T-cell (primary cell): ENCODE results near the gene MYO5C. TPM values are rescaled to one million over a fixed set of nuclear protein-coding genes. Genes with fewer than 3 reads are reported as not detected.

Experiments
- ATAC-seq, 4 experiments: fragments of 200-7000 bp in 3 of 4; fragments of 150-1000 bp in 1 of 4; cut with Tn5 transposase; replicated peaks in 1 of 4; 1 replicate in 3 of 4; 2 replicates in 1 of 4; pipeline ENCODE4 v1.10.0; 2021; ENCODE audit warnings: moderate library complexity in 3 of 4, mild to moderate bottlenecking in 2 of 4, moderate number of reproducible peaks in 1 of 4
- CTCF ChIA-PET, 2 donors: fragments of 300-600 bp; sonication (Branson Sonifier 250); formaldehyde crosslinking; loops; one replicate each; lab custom pipeline; 2022; ENCODE audit warnings: antibody characterized with exemption in 2 of 2; lab: Charles Lee
- POLR2A ChIA-PET, 2 donors: fragments of 300-600 bp; sonication (Branson Sonifier 250); formaldehyde crosslinking; loops; one replicate each; lab custom pipeline; 2022; ENCODE audit warnings: antibody characterized with exemption in 2 of 2; lab: Charles Lee
- DNase-seq, 35 experiments: peaks; one replicate each; pipeline versions ENCODE4 v3.0.0 to v3.0.0-alpha.2; 2013 to 2023
- H3K27ac ChIP-seq: one replicate; pipeline ENCODE4 v1.5.1; 2013; ENCODE audit warnings: low read length
- H3K27me3 ChIP-seq, 2 experiments: replicated peaks in 1 of 2; 1 replicate in 1 of 2; 2 replicates in 1 of 2; pipeline versions ENCODE4 v1.6.1 to v1.7.0; 2013; ENCODE audit warnings: low read length in 1 of 2, mixed read lengths in 1 of 2; ENCODE audit not compliant: control insufficient read depth in 2 of 2, insufficient read depth in 2 of 2; ENCODE audit errors: extremely low read depth in 1 of 2
- H3K36me3 ChIP-seq, 2 donors: 1 replicate in 1 of 2; 2 replicates in 1 of 2; pipeline versions ENCODE4 v1.6.1 to v1.7.0; 2013; ENCODE audit warnings: low read length in 1 of 2; ENCODE audit not compliant: control insufficient read depth in 2 of 2, insufficient read depth in 1 of 2; ENCODE audit errors: extremely low read depth in 1 of 2
- H3K4me1 ChIP-seq, 2 experiments: 1 replicate in 1 of 2; 2 replicates in 1 of 2; pipeline versions ENCODE4 v1.6.1 to v1.7.0; 2013; ENCODE audit warnings: low read length in 2 of 2, mixed read lengths in 1 of 2; ENCODE audit not compliant: insufficient read depth in 2 of 2, control insufficient read depth in 1 of 2; ENCODE audit errors: extremely low read depth in 1 of 2
- H3K4me3 ChIP-seq, 2 donors: 1 replicate in 1 of 2; 2 replicates in 1 of 2; pipeline versions ENCODE4 v1.5.1 to v1.7.0; 2013; ENCODE audit warnings: mild to moderate bottlenecking in 2 of 2, low read length in 1 of 2, moderate library complexity in 1 of 2; ENCODE audit not compliant: control insufficient read depth in 1 of 2; ENCODE audit errors: extremely low read depth in 1 of 2
- H3K9me3 ChIP-seq: 2 replicates; pipeline ENCODE4 v1.7.0; 2013
- H3K27ac Mint-ChIP-seq, 2 donors: one replicate each; pipeline ENCODE4 v1.8.0; 2020 to 2021; ENCODE audit warnings: mild to moderate bottlenecking in 2 of 2, mixed read lengths in 2 of 2
- H3K27me3 Mint-ChIP-seq, 2 donors: one replicate each; pipeline ENCODE4 v1.8.0; 2021 to 2022; ENCODE audit warnings: mixed read lengths in 2 of 2
- H3K36me3 Mint-ChIP-seq: one replicate; pipeline ENCODE4 v1.8.0; 2021; ENCODE audit warnings: mixed read lengths
- H3K4me1 Mint-ChIP-seq, 3 donors: one replicate each; pipeline ENCODE4 v1.8.0; 2020 to 2022; ENCODE audit warnings: mixed read lengths in 3 of 3, mild to moderate bottlenecking in 1 of 3
- H3K4me3 Mint-ChIP-seq, 3 donors: one replicate each; pipeline ENCODE4 v1.8.0; 2020 to 2022; ENCODE audit warnings: mild to moderate bottlenecking in 3 of 3, mixed read lengths in 3 of 3, moderate library complexity in 3 of 3
- H3K9me3 Mint-ChIP-seq, 3 donors: one replicate each; pipeline ENCODE4 v1.8.0; 2020 to 2022; ENCODE audit warnings: mixed read lengths in 3 of 3
- WGBS: methylation state at CpG from one replicate; pipeline ENCODE4 v1.1.5; 2013; ENCODE audit warnings: missing lambda C conversion rate; ENCODE audit not compliant: insufficient coverage; 5-methylcytosine and 5-hydroxymethylcytosine counted together
- total RNA-seq, 35 experiments: library from RNA in 6 of 35; stranded (reverse) in 6 of 35; fragments of 120-200 nt in 1 of 35; gene quantifications; one replicate each; pipeline versions ENCODE4 v1.2.1 to v1.2.4 and lab custom pipeline; 2013 to 2026

Gene MYO5C
- total RNA-seq, 5 donors from 2014 or later (not counting 1 experiment from before 2014, with no cell fraction given) = 0.33 to 0.73 (median 0.53) TPM

DNA sequence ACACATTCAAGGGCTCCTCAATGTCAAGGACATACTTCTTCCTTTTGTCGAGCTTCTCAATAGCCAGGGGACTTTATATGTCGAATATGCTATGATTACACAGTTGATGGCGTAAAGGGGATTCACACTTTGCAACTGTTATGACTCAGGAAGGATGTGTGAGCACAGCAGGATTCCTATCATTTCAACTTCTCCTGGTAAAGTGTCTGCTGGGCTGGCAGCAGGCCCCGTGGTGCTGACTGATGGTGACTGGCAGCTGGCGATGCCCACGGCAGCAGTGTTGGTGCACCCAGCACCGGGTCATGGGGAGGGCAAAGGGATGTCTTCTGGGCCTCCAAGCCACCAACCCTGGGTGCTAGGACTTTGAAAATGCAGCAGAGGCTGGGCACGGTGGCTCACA lies 59.6 kb downstream of the MYO5C start:
- WGBS = 79% methylated on average over 6 of the region's 8 CpGs
- peak overlapping the region; percentile 75 for H3K27ac ChIP-seq
- H3K27me3 Mint-ChIP-seq = no peaks in the 10 kb centered on the region
- no peak for ATAC-seq
- DNase-seq = no peak
- no peaks in the 10 kb centered on the region for H3K36me3 Mint-ChIP-seq
- ChIA-PET CTCF (interaction anchor here (0.7 to 0.9 kb wide), 3 partner anchors 9 to 60 kb away, joined by 3 read pairs; no protein-coding TSS in a partner anchor), POLR2A (interaction anchor here in 1 of 2 donors (0.6 to 1.0 kb wide), 2 partner anchors 14 to 82 kb away, joined by 3 to 4 read pairs; no protein-coding TSS in a partner anchor)
- peak overlapping the region in 1 of 3 donors; percentile 66 for H3K4me3 Mint-ChIP-seq
- no peak overlapping the region for H3K4me3 ChIP-seq
- H3K36me3 ChIP-seq = no peaks in the 10 kb centered on the region
- no peaks in the 10 kb centered on the region for H3K9me3 Mint-ChIP-seq
- H3K4me1 ChIP-seq = peaks cover 26 to 35% of the 10 kb centered on the region in 2 experiments
- peak overlapping the region; percentile 98 to 99 for H3K27ac Mint-ChIP-seq
- H3K9me3 ChIP-seq = no peaks in the 10 kb centered on the region
- H3K27me3 ChIP-seq = peaks cover 0 to 2% of the 10 kb centered on the region in 2 experiments
- peaks cover 39 to 56% (median 50%) of the 10 kb centered on the region in 3 donors for H3K4me1 Mint-ChIP-seq

GRCh38 chr15:52234596-52235541 lies 60.7 kb downstream of the MYO5C start:
- CTCF ChIA-PET = interaction anchor here (0.7 to 1.7 kb wide), 5 partner anchors 8 to 59 kb away, joined by 3 to 4 read pairs (median 3); no protein-coding TSS in a partner anchor
- peak; percentile 75 to 88 (median 86) for ATAC-seq
- H3K4me3 Mint-ChIP-seq = peak overlapping the region; percentile 25 to 66 (median 41)
- Histone ChIP-seq H3K27ac (peak overlapping the region; percentile 75), H3K9me3 (no peaks in the 10 kb centered on the region), H3K36me3 (no peaks in the 10 kb centered on the region), H3K4me3 (no peak overlapping the region), H3K27me3 (peaks cover 0 to 2% of the 10 kb centered on the region in 2 experiments), H3K4me1 (peaks cover 26 to 35% of the 10 kb centered on the region in 2 experiments)
- no peaks in the 10 kb centered on the region for H3K9me3 Mint-ChIP-seq
- POLR2A ChIA-PET = interaction anchor here in 1 of 2 donors (0.6 to 1.3 kb wide), 2 partner anchors 15 to 56 kb away, joined by 3 to 4 read pairs; no protein-coding TSS in a partner anchor
- H3K27ac Mint-ChIP-seq = peak overlapping the region; percentile 98 to 99
- peak in 27 of 35 experiments; percentile 10 to 74 (median 32) for DNase-seq
- no peaks in the 10 kb centered on the region for H3K27me3 Mint-ChIP-seq
- H3K4me1 Mint-ChIP-seq = peaks cover 39 to 53% (median 46%) of the 10 kb centered on the region in 3 donors
- H3K36me3 Mint-ChIP-seq = no peaks in the 10 kb centered on the region
- 34% methylated on average over 12 of the region's 17 CpGs for WGBS

DNA sequence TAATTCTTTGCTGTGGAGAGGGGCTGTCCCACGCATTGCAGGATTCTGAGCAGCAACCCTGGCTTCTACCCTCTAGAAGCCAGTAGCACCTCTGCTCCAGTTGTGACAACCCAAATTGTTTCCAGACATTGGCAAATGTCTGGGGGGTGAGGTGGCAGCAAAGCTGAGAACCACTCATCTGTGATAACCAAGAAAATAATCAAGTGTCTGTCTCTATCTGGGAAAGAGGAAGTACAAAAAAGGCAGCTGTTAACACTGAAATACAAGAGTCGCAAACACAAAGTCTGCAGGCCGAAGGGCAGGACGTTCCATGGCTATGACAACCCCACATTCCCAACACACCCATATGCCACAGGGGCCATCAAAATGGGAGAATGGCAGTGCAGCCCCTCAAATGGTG lies 62.2 kb downstream of the MYO5C start:
- Mint-ChIP-seq H3K4me3 (peak overlapping the region in 1 of 3 donors; percentile 66), H3K27me3 (no peaks in the 10 kb centered on the region), H3K27ac (peak overlapping the region; percentile 98 to 99), H3K9me3 (no peaks in the 10 kb centered on the region), H3K36me3 (no peaks in the 10 kb centered on the region), H3K4me1 (peaks cover 39 to 53% (median 46%) of the 10 kb centered on the region in 3 donors)
- no peaks in the 10 kb centered on the region for H3K27me3 ChIP-seq
- WGBS = 56% methylated on average over 3 of the region's 4 CpGs
- POLR2A ChIA-PET = no interaction called here
- H3K4me1 ChIP-seq = peaks cover 26 to 35% of the 10 kb centered on the region in 2 experiments
- H3K36me3 ChIP-seq = no peaks in the 10 kb centered on the region
- ATAC-seq (no peak), DNase-seq (no peak)
- CTCF ChIA-PET = interaction anchor here in 1 of 2 donors (0.6 kb wide), 1 partner anchor 278 kb away, joined by 3 read pairs; no protein-coding TSS in a partner anchor
- no peak overlapping the region for H3K4me3 ChIP-seq
- peak overlapping the region; percentile 75 for H3K27ac ChIP-seq
- no peaks in the 10 kb centered on the region for H3K9me3 ChIP-seq

DNA sequence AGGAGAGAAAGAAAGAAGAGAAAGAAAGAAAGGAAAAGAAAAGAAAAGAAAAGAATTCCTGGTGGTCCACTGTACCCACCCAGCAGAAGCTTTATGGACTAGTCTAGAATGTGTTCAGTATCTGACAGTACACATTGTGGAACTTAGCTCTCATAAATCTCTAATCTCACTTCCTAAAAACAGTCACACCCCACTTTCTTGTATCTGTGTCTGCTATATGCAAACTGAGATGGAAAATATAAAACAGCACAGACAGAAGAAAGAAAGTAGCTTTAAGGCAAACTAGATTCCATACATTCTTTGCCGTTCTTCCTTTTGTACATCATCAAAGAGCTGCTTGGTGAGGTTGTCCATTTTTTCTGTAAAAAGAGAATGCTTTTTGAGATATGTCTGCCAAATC lies 63.3 kb downstream of the MYO5C start:
- Mint-ChIP-seq H3K9me3 (no peaks in the 10 kb centered on the region), H3K27me3 (no peaks in the 10 kb centered on the region), H3K36me3 (no peaks in the 10 kb centered on the region), H3K4me1 (peaks cover 39 to 51% (median 46%) of the 10 kb centered on the region in 3 donors), H3K4me3 (peak overlapping the region in 1 of 3 donors; percentile 58), H3K27ac (peak overlapping the region; percentile 58 to 79)
- DNase-seq = no peak
- POLR2A ChIA-PET = interaction anchor here in 1 of 2 donors (0.5 to 1.1 kb wide), 4 partner anchors 9 to 378 kb away, joined by 3 to 8 read pairs (median 4); no protein-coding TSS in a partner anchor
- H3K27me3 ChIP-seq = no peaks in the 10 kb centered on the region
- H3K27ac ChIP-seq = peak overlapping the region; percentile 4
- CTCF ChIA-PET = interaction anchor here in 1 of 2 donors (0.5 to 1.0 kb wide), 4 partner anchors 9 to 113 kb away, joined by 3 to 5 read pairs (median 3); no protein-coding TSS in a partner anchor
- no peak for ATAC-seq
- no CpG with 5 or more reads among the region's 1 CpG for WGBS
- H3K4me3 ChIP-seq = no peak overlapping the region
- H3K4me1 ChIP-seq = peaks cover 26 to 35% of the 10 kb centered on the region in 2 experiments
- no peaks in the 10 kb centered on the region for H3K36me3 ChIP-seq
- no peaks in the 10 kb centered on the region for H3K9me3 ChIP-seq

DNA sequence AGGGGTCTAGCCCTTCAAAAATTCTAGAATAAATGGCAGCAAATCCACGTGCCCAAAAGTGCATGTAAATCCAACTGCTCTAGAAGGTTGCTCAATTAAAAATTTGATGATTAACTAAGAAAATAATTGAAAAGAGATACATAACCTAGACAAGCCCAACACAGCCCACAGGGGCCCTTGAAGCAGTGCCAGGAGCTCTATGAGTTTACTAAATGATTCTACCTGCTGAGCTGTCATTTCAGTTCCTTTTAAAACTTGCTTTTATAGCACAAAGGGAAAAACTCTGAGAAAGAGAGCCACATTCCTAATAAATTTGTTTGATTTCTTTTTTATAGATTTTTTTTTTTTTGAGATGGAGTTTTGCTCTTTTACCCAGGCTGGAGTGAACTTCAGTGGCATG lies 65.5 kb downstream of the MYO5C start:
- Histone ChIP-seq H3K27ac (no peak overlapping the region), H3K27me3 (no peaks in the 10 kb centered on the region), H3K4me3 (no peak overlapping the region), H3K4me1 (peaks cover 18 to 24% of the 10 kb centered on the region in 2 experiments), H3K36me3 (no peaks in the 10 kb centered on the region), H3K9me3 (no peaks in the 10 kb centered on the region)
- Mint-ChIP-seq H3K27ac (no peak overlapping the region), H3K4me3 (no peak overlapping the region), H3K4me1 (peaks cover 27 to 35% (median 33%) of the 10 kb centered on the region in 3 donors), H3K27me3 (no peaks in the 10 kb centered on the region), H3K9me3 (no peaks in the 10 kb centered on the region), H3K36me3 (no peaks in the 10 kb centered on the region)
- no CpG with 5 or more reads among the region's 1 CpG for WGBS
- ATAC-seq = no peak
- no peak for DNase-seq
- POLR2A ChIA-PET = interaction anchor here in 1 of 2 donors (0.7 kb wide), 1 partner anchor 492 kb away, joined by 4 read pairs; no protein-coding TSS in a partner anchor
- CTCF ChIA-PET = interaction anchor here in 1 of 2 donors (0.7 kb wide), 1 partner anchor 548 kb away, joined by 3 read pairs; no protein-coding TSS in a partner anchor
